HepG2 (cell line): ENCODE results near the gene PTRHD1. TPM values are rescaled to one million over a fixed set of nuclear protein-coding genes. Genes with fewer than 3 reads are reported as not detected.

ENCODE experiments used
- ATAC-seq: fragments of 200-7000 bp; cut with Tn5 transposase; 3 replicates; pipeline ENCODE4 v1.9.1; 2020; ENCODE audit warnings: mild to moderate bottlenecking, moderate library complexity
- BruUV-seq: library from RNA; stranded (reverse); fragments of 400-500 nt; replicated peaks from 2 replicates; lab custom pipeline; 2021; lab: Mats Ljungman, UMichigan
- CTCF ChIA-PET: fragments of 300-600 bp; formaldehyde crosslinking; extraction: SDS; loops from one replicate; lab custom pipeline; 2021; ENCODE audit warnings: low total read pairs, inconsistent platforms, low intra/inter-chr PET ratio; lab: Yijun Ruan, JAX
- POLR2A ChIA-PET: fragments of 350-600 bp; sonication (Branson Sonifier 250); formaldehyde crosslinking; loops from one replicate; lab custom pipeline; 2020; ENCODE audit warnings: antibody characterized with exemption, inconsistent platforms; lab: Yijun Ruan, JAX
- DNase-seq: peaks from one replicate; pipeline ENCODE4 v3.0.0-alpha.2; 2015; ENCODE audit warnings: low spot score
- FAIRE-seq: peaks from 3 replicates; lab custom pipeline; 2011; peaks lifted over from hg19 to GRCh38; lab: Jason Lieb, UNC
- H2AFZ ChIP-seq: one replicate; pipeline ENCODE4 v1.6.1; 2011; ENCODE audit warnings: low read length, inconsistent platforms
- H3K27ac ChIP-seq: fragments of 300-600 bp; 3 replicates; pipeline ENCODE4 v1.8.0; 2011; ENCODE audit warnings: mixed run types, mild to moderate bottlenecking, mixed read lengths, low read length, inconsistent platforms; ENCODE audit not compliant: insufficient read depth; ENCODE audit errors: extremely low read length
- H3K27me3 ChIP-seq, 2 experiments: fragments of 200-600 bp in 1 of 2; 2 replicates in 1 of 2; 3 replicates in 1 of 2; pipeline versions ENCODE4 v1.6.0 to v1.8.0; 2011; ENCODE audit warnings: low read length in 2 of 2, mild to moderate bottlenecking in 2 of 2, moderate library complexity in 2 of 2, inconsistent platforms in 1 of 2; ENCODE audit not compliant: insufficient read depth in 2 of 2, control insufficient read depth in 1 of 2
- H3K36me3 ChIP-seq, 2 experiments: fragments of 200-600 bp in 1 of 2; replicated peaks in 1 of 2; 2 replicates in 1 of 2; 3 replicates in 1 of 2; pipeline versions ENCODE4 v1.5.1 to v1.8.0; 2011; ENCODE audit warnings: low read length in 2 of 2, inconsistent platforms in 1 of 2; ENCODE audit not compliant: insufficient read depth in 2 of 2, control insufficient read depth in 1 of 2
- H3K4me1 ChIP-seq: 2 replicates; pipeline ENCODE4 v1.5.1; 2012; ENCODE audit warnings: low read length, inconsistent platforms; ENCODE audit not compliant: insufficient read depth
- H3K4me2 ChIP-seq: 2 replicates; pipeline ENCODE4 v1.6.0; 2011; ENCODE audit warnings: low read depth, low read length, inconsistent platforms
- H3K4me3 ChIP-seq, 3 experiments: fragments of 200-600 bp in 1 of 3; sonication (generic), shearing (Covaris generic) in 1 of 3; replicated peaks in 1 of 3; 2 replicates each; pipeline ENCODE4 v1.5.1; 2011 to 2016; ENCODE audit warnings: low read length in 3 of 3, inconsistent platforms in 2 of 3, low read depth in 2 of 3, mild to moderate bottlenecking in 2 of 3, control low read depth in 1 of 3, mixed read lengths in 1 of 3; ENCODE audit not compliant: insufficient read depth in 1 of 3
- H3K79me2 ChIP-seq: one replicate; pipeline ENCODE4 v1.6.1; 2011; ENCODE audit warnings: low read length, inconsistent platforms; ENCODE audit not compliant: insufficient read depth
- H3K9ac ChIP-seq: 2 replicates; pipeline ENCODE4 v1.6.0; 2011; ENCODE audit warnings: mild to moderate bottlenecking, low read depth, low read length, inconsistent platforms; ENCODE audit not compliant: insufficient read depth
- H3K9me3 ChIP-seq: 2 replicates; pipeline ENCODE4 v1.5.1; 2012; ENCODE audit warnings: mild to moderate bottlenecking, low read length
- H4K20me1 ChIP-seq: 2 replicates; pipeline ENCODE4 v1.6.0; 2011; ENCODE audit warnings: inconsistent platforms, mild to moderate bottlenecking, low read length, moderate library complexity; ENCODE audit not compliant: insufficient read depth
- CEBPG ChIP-seq: IDR thresholded peaks from 2 replicates; pipeline ENCODE4 v1.6.1; 2016
- FLYWCH1 ChIP-seq: sonication (generic); formaldehyde crosslinking; IDR thresholded peaks from 2 replicates; pipeline ENCODE4 v1.8.1; 2023; ENCODE audit warnings: mild to moderate bottlenecking, missing genetic modification reagents
- HNRNPH1 ChIP-seq: fragments of 200-400 bp; formaldehyde crosslinking; optimal IDR thresholded peaks from 2 replicates; pipeline ENCODE3; 2017; ENCODE audit warnings: mild to moderate bottlenecking, low read depth, low read length
- SATB2 ChIP-seq: sonication (generic); formaldehyde crosslinking; IDR thresholded peaks from 2 replicates; pipeline ENCODE4 v1.5.0; 2020; ENCODE audit warnings: missing genetic modification reagents
- ZNF121 ChIP-seq: sonication (generic); formaldehyde crosslinking; IDR thresholded peaks from 2 replicates; pipeline ENCODE4 v1.5.0; 2020; ENCODE audit warnings: mild to moderate bottlenecking, missing genetic modification reagents
- ZNF235 ChIP-seq: sonication (generic); formaldehyde crosslinking; IDR thresholded peaks from 2 replicates; pipeline ENCODE4 v1.8.1; 2023; ENCODE audit warnings: mild to moderate bottlenecking, missing genetic modification reagents, borderline replicate concordance
- ZNF549 ChIP-seq: sonication (generic); formaldehyde crosslinking; IDR thresholded peaks from 2 replicates; pipeline ENCODE4 v1.5.0; 2020; ENCODE audit warnings: missing genetic modification reagents
- WGBS: methylation state at CpG from one replicate; pipeline ENCODE4 v1.1.6; 2017; ENCODE audit warnings: low lambda C conversion rate; 5-methylcytosine and 5-hydroxymethylcytosine counted together
- in situ Hi-C: cut with HindIII; loops from 2 replicates; pipeline ENCODE4 v1.10.0; 2017; ENCODE audit warnings: low pct_unique_long_range_greater_than_20kb; ENCODE audit not compliant: extremely low pct_ligation_motif_present
- intact Hi-C: fragments of 100-400 bp; cut with micrococcal nuclease; formaldehyde crosslinking; loops from one replicate; pipeline ENCODE4 v1.10.0; 2022; ENCODE audit not compliant: unreplicated experiment
- polyA plus RNA-seq, 8 experiments: library from polyadenylated mRNA; depleted of rRNA in 3 of 8; stranded (reverse) in 7 of 8; unstranded in 1 of 8; fragments of >200 nt; fragmentation: Illumina TruSeq in 4 of 8; extraction: Trizol in 4 of 8; gene quantifications; 2 replicates each; pipeline versions ENCODE4 v1.2.1 to v1.2.3, GENCODE V29; 2011 to 2016; ENCODE audit warnings: low read depth in 4 of 8, missing spikeins in 1 of 8, mixed read lengths in 1 of 8; ENCODE audit not compliant: insufficient read depth in 1 of 8
- total RNA-seq, 5 experiments: library from RNA; depleted of rRNA; stranded (reverse); fragments of >200 nt; fragmentation: Illumina TruSeq; extraction: Trizol; gene quantifications; 2 replicates each; pipeline ENCODE4 v1.2.3, GENCODE V29; 2016; ENCODE audit warnings: low read depth in 1 of 5
- TF ChIP-seq, protein P1 (sequence below): sonication (generic); formaldehyde crosslinking; IDR thresholded peaks from 2 replicates; pipeline ENCODE4 v1.5.0; 2020; ENCODE audit warnings: mild to moderate bottlenecking, missing genetic modification reagents
- TF ChIP-seq, protein P2 (sequence below): sonication (generic); formaldehyde crosslinking; IDR thresholded peaks from 2 replicates; pipeline ENCODE4 v1.4.0; 2020; ENCODE audit warnings: missing genetic modification reagents, low read depth, mild to moderate bottlenecking, borderline replicate concordance
- TF ChIP-seq, protein P3 (sequence below): sonication (generic); formaldehyde crosslinking; conservative IDR thresholded peaks from 2 replicates; pipeline ENCODE4 v1.4.0; 2020; ENCODE audit warnings: missing genetic modification reagents

The PTRHD1 gene
- total and polyA plus RNA-seq, 2 of the 13 experiments (the other 11 are each of a cell fraction or from before 2014, with no cell fraction given) = 72.6 to 90.8 TPM

DNA sequence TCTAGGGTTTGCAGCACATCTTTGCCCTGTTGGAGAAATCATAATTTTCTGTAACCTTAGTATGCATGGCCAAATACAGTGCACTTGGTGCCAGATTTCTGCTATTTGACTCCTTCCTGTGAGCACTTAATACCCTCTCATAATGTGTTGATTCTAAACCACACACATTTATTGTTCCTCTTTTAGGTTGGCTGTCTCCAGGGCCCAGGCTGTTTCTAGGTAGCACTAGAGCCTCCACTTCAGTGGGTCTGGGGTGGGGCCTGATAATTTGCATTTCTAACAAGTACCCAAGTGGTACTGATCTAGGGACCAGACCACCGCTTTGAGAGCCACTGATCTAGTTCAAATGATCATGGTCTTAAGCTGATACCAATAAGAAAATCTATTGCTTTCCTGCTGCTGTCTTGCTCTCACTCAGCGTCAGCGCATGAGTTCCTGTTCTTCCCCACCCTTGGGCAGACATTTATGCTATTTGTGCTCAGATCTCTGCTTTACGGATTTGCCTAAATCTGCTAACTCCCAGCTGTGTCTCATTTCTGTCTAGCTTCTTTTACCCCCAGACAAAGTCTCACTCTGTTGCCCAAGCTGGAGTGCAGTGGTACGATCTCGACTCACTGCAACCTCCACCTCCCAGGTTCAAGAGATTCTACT, 7.4 kb downstream of the PTRHD1 start:
- in situ Hi-C loops = no loop called here
- Histone ChIP-seq H3K27ac (no peak overlapping the region), H3K36me3 (peaks cover 0 to 12% of the 10 kb centered on the region in 2 experiments; a peak in 1 of 5 replicates), H3K9ac (no peak overlapping the region), H3K4me1 (peaks cover 13% of the 10 kb centered on the region), H3K79me2 (no peaks in the 10 kb centered on the region), H4K20me1 (no peaks in the 10 kb centered on the region), H3K4me2 (no peak overlapping the region), H3K27me3 (no peaks in the 10 kb centered on the region), H2AFZ (no peak overlapping the region), H3K9me3 (no peaks in the 10 kb centered on the region), H3K4me3 (no peak overlapping the region)
- FAIRE-seq (no peak), DNase-seq (no peak), ATAC-seq (no peak; the same call in 2 of the 3 replicates)
- ChIA-PET CTCF (no interaction called here), POLR2A (no interaction called here)
- TF ChIP-seq HNRNPH1 = no peak
- TF ChIP-seq, protein P1, sequence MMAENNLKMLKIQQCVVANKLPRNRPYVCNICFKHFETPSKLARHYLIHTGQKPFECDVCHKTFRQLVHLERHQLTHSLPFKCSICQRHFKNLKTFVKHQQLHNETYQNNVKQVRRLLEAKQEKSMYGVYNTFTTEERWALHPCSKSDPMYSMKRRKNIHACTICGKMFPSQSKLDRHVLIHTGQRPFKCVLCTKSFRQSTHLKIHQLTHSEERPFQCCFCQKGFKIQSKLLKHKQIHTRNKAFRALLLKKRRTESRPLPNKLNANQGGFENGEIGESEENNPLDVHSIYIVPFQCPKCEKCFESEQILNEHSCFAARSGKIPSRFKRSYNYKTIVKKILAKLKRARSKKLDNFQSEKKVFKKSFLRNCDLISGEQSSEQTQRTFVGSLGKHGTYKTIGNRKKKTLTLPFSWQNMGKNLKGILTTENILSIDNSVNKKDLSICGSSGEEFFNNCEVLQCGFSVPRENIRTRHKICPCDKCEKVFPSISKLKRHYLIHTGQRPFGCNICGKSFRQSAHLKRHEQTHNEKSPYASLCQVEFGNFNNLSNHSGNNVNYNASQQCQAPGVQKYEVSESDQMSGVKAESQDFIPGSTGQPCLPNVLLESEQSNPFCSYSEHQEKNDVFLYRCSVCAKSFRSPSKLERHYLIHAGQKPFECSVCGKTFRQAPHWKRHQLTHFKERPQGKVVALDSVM (CRISPR knock-in tag) = no peak
- TF ChIP-seq, protein P2, sequence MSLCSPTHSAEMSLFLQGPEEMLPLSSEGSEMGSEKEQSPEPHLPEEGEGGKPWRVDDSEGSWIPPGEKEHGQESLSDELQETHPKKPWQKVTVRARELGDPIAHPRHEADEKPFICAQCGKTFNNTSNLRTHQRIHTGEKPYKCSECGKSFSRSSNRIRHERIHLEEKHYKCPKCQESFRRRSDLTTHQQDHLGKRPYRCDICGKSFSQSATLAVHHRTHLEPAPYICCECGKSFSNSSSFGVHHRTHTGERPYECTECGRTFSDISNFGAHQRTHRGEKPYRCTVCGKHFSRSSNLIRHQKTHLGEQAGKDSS (CRISPR knock-in tag) = no peak
- BruUV-seq = no TSS peak
- intact Hi-C loops = no loop called here
- WGBS = 81% methylated on average over 6 of the region's 6 CpGs

DNA sequence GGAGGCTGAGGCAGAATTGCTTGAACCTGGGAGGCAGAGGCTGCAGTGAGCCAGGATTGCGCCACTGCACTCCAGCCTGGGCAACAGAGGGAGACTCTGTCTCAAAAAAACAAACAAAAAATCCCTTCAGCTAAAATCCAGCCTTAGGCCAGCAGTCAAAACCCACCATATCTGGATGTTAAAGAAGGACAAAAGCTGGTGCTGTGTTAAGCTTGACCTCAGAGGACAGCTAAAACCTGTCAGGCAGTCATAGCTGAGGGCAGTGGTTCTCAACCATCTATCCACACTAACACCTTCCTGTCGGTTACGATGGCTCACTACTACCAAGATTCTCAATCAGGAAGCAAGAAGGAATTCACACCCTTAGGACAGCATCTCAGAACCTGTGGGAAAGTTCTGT, 9.6 kb downstream of the PTRHD1 start:
- ChIA-PET CTCF (no interaction called here), POLR2A (interaction anchor here (1.4 kb wide), 1 partner anchor 9 kb away, joined by 6 read pairs; the partner anchor contains the start of genes CENPO and PTRHD1)
- Histone ChIP-seq H3K36me3 (no peaks in the 10 kb centered on the region; a peak in 1 of 5 replicates), H3K79me2 (no peaks in the 10 kb centered on the region), H3K9me3 (no peaks in the 10 kb centered on the region), H3K4me1 (peaks cover 21% of the 10 kb centered on the region), H3K27ac (no peak overlapping the region), H4K20me1 (no peaks in the 10 kb centered on the region), H2AFZ (no peak overlapping the region), H3K4me2 (no peak overlapping the region), H3K4me3 (no peak overlapping the region), H3K27me3 (no peaks in the 10 kb centered on the region), H3K9ac (no peak overlapping the region)
- no peak for FAIRE-seq
- WGBS = 69% methylated on average over 3 of the region's 3 CpGs
- no TSS peak for BruUV-seq
- intact Hi-C loops = no loop called here
- no peak for DNase-seq
- no peak for TF ChIP-seq SATB2 (CRISPR knock-in tag)
- 0 out of 2 replicates have a peak, but pooled peaks have one; percentile 16 for TF ChIP-seq CEBPG (CRISPR knock-in tag)
- no peak for TF ChIP-seq FLYWCH1 (CRISPR knock-in tag)
- TF ChIP-seq ZNF235 (CRISPR knock-in tag) = no peak
- TF ChIP-seq, protein P3, sequence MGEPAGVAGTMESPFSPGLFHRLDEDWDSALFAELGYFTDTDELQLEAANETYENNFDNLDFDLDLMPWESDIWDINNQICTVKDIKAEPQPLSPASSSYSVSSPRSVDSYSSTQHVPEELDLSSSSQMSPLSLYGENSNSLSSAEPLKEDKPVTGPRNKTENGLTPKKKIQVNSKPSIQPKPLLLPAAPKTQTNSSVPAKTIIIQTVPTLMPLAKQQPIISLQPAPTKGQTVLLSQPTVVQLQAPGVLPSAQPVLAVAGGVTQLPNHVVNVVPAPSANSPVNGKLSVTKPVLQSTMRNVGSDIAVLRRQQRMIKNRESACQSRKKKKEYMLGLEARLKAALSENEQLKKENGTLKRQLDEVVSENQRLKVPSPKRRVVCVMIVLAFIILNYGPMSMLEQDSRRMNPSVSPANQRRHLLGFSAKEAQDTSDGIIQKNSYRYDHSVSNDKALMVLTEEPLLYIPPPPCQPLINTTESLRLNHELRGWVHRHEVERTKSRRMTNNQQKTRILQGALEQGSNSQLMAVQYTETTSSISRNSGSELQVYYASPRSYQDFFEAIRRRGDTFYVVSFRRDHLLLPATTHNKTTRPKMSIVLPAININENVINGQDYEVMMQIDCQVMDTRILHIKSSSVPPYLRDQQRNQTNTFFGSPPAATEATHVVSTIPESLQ (CRISPR knock-in tag) = no peak
- peak; percentile 70 for TF ChIP-seq ZNF121 (CRISPR knock-in tag)
- TF ChIP-seq ZNF549 = no peak
- ATAC-seq = no peak
- in situ Hi-C loops = no loop called here
